Choroid plexus epithelial cell (primary cell): ENCODE results near the gene EYS.

Experiments used
- DNase-seq: peaks from one replicate; pipeline ENCODE4 v3.0.0-alpha.2; 2010; ENCODE audit warnings: low read depth
- H3K4me3 ChIP-seq: 2 replicates; pipeline ENCODE4 v1.5.1; 2011; ENCODE audit warnings: low read depth, mild to moderate bottlenecking, control low read depth, low read length, moderate library complexity
- CTCF ChIP-seq: conservative IDR thresholded peaks from 2 replicates; pipeline ENCODE4 v1.5.1; 2011; ENCODE audit warnings: low read depth, mild to moderate bottlenecking, control low read depth, inconsistent platforms, low read length, moderate library complexity

EYS gene

GRCh38 chr6:64777941-64778785 lies 928.9 kb downstream of the EYS start:
- DNase-seq: peak; percentile 86
- TF ChIP-seq CTCF: no peak
- no peak overlapping the region for H3K4me3 ChIP-seq

- no peak for DNase-seq
- H3K4me3 ChIP-seq: no peak overlapping the region
- TF ChIP-seq CTCF: no peak
These were observed 930.7 kb downstream of the EYS start for GRCh38 chr6:64776359-64776758.

GRCh38 chr6:64774881-64775280 lies 932.1 kb downstream of the EYS start:
- no peak for TF ChIP-seq CTCF
- peak; percentile 15 for DNase-seq
- no peak overlapping the region for H3K4me3 ChIP-seq

- no peak for DNase-seq
- no peak overlapping the region for H3K4me3 ChIP-seq
- TF ChIP-seq CTCF: no peak
These were observed 956.1 kb downstream of the EYS start for GRCh38 chr6:64750910-64751309.

GRCh38 chr6:64737418-64737817 lies 969.6 kb downstream of the EYS start:
- peak; percentile 28 for DNase-seq
- no peak for TF ChIP-seq CTCF
- no peak overlapping the region for H3K4me3 ChIP-seq

- peak; percentile 46 for TF ChIP-seq CTCF
- H3K4me3 ChIP-seq: no peak overlapping the region
- peak; percentile 78 for DNase-seq
These were observed 970.5 kb downstream of the EYS start for GRCh38 chr6:64736421-64736950.

- no peak for TF ChIP-seq CTCF
- H3K4me3 ChIP-seq: no peak overlapping the region
- no peak for DNase-seq
These were observed 973.6 kb downstream of the EYS start for GRCh38 chr6:64733433-64733832.
